MM.1S (cell line): ENCODE data around the gene DENND4A.

Experiments
- DNase-seq: peaks from one replicate; pipeline ENCODE4 v3.0.0-alpha.2; 2015
- H2AFZ ChIP-seq: fragments of 300-600 bp; sonication (generic); 2 replicates; pipeline ENCODE4 v1.6.0; 2016; ENCODE audit warnings: antibody characterized with exemption, low read length
- H3F3A ChIP-seq: fragments of 300-600 bp; sonication (generic); 2 replicates; pipeline ENCODE4 v1.6.1; 2016; ENCODE audit warnings: mild to moderate bottlenecking, antibody characterized with exemption, low read length, moderate library complexity, mixed read lengths; ENCODE audit not compliant: insufficient read depth
- H3K27ac ChIP-seq: fragments of 300-600 bp; sonication (generic); 2 replicates; pipeline ENCODE4 v1.5.1; 2016; ENCODE audit warnings: mild to moderate bottlenecking, low read length
- H3K27me3 ChIP-seq: fragments of 300-600 bp; sonication (generic); replicated peaks from 2 replicates; pipeline ENCODE4 v1.6.0; 2016; ENCODE audit warnings: low read length; ENCODE audit not compliant: insufficient read depth
- H3K36me3 ChIP-seq: fragments of 300-600 bp; sonication (generic); replicated peaks from 2 replicates; pipeline ENCODE4 v1.6.1; 2016; ENCODE audit warnings: mild to moderate bottlenecking, low read length, mixed read lengths; ENCODE audit not compliant: insufficient read depth
- H3K4me1 ChIP-seq: fragments of 300-600 bp; sonication (generic); 2 replicates; pipeline ENCODE4 v1.6.1; 2016; ENCODE audit warnings: low read length, mixed read lengths
- H3K4me2 ChIP-seq: fragments of 300-600 bp; sonication (generic); 2 replicates; pipeline ENCODE4 v1.6.0; 2016; ENCODE audit warnings: low read depth, low read length
- H3K4me3 ChIP-seq: fragments of 300-600 bp; sonication (generic); 2 replicates; pipeline ENCODE4 v1.5.1; 2016; ENCODE audit warnings: low read length, mixed read lengths
- H3K79me2 ChIP-seq: fragments of 300-600 bp; sonication (generic); 2 replicates; pipeline ENCODE4 v1.6.1; 2016; ENCODE audit warnings: mixed run types, low read length, mixed read lengths
- H3K9ac ChIP-seq: fragments of 300-600 bp; sonication (generic); 2 replicates; pipeline ENCODE4 v1.6.1; 2016; ENCODE audit warnings: low read length, mixed read lengths
- H3K9me2 ChIP-seq: fragments of 300-600 bp; sonication (generic); replicated peaks from 2 replicates; pipeline ENCODE4 v1.6.1; 2016; ENCODE audit warnings: mild to moderate bottlenecking, low read length, mixed read lengths; ENCODE audit not compliant: insufficient read depth
- H3K9me3 ChIP-seq: fragments of 300-600 bp; sonication (generic); replicated peaks from 2 replicates; pipeline ENCODE4 v1.6.1; 2016; ENCODE audit warnings: mild to moderate bottlenecking, low read length, mixed read lengths; ENCODE audit not compliant: insufficient read depth
- H4K20me1 ChIP-seq: fragments of 300-600 bp; sonication (generic); 2 replicates; pipeline ENCODE4 v1.6.1; 2016; ENCODE audit warnings: mild to moderate bottlenecking, low read length, moderate library complexity, mixed read lengths; ENCODE audit not compliant: insufficient read depth
- CTCF ChIP-seq: fragments of 300-600 bp; sonication (generic); IDR thresholded peaks from 2 replicates; pipeline ENCODE4 v1.5.1; 2016; ENCODE audit warnings: antibody characterized with exemption, low read length, mixed read lengths
- EZH2 ChIP-seq: fragments of 300-600 bp; sonication (generic); optimal IDR thresholded peaks from 2 replicates; pipeline ENCODE3; 2017; ENCODE audit warnings: low read depth, mild to moderate bottlenecking, antibody characterized with exemption, low read length, mixed read lengths
- EZH2phosphoT487 ChIP-seq: fragments of 300-600 bp; sonication (generic); IDR thresholded peaks from 2 replicates; pipeline ENCODE4 v1.6.1; 2018; ENCODE audit warnings: antibody characterized with exemption, low read length

The DENND4A gene

DNA sequence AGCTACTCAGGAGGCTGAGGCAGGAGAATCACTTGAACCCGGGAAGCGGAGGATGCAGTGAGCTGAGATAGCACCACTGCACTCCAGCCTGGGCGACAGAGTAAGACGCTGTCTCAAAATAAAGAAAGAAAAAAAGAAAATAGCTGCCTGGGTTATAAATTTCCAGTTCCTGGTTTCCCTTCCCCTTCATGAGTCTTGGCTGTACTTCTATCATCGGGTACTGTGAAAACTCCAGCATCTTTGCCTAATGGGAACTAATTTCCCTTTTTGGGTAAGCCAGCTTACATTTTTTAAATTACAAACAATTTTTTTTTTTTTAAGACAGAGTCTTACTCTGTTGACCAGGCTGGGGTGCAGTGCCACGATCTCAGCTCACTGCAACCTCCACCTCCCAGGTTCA is 15.0 kb downstream of the DENND4A start:
- TF ChIP-seq CTCF (no peak), EZH2phosphoT487 (no peak), EZH2 (no peak)
- no peak for DNase-seq
- Histone ChIP-seq H3K9me2 (no peaks in the 10 kb centered on the region), H3K9me3 (no peaks in the 10 kb centered on the region), H3K27me3 (no peaks in the 10 kb centered on the region), H4K20me1 (peaks cover 13% of the 10 kb centered on the region; the same call in 1 of the 2 replicates), H3K9ac (no peak overlapping the region), H3K27ac (no peak overlapping the region), H3K4me2 (no peak overlapping the region), H3K4me1 (no peaks in the 10 kb centered on the region), H3K4me3 (no peak overlapping the region), H3F3A (no peaks in the 10 kb centered on the region), H3K36me3 (no peaks in the 10 kb centered on the region), H3K79me2 (peaks cover 93% of the 10 kb centered on the region), H2AFZ (no peak overlapping the region)

GRCh38 chr15:65773386-65774111 is 18.5 kb downstream of the DENND4A start:
- Histone ChIP-seq H3K4me1 (no peaks in the 10 kb centered on the region), H3K9ac (no peak overlapping the region), H3K36me3 (no peaks in the 10 kb centered on the region), H3F3A (no peaks in the 10 kb centered on the region), H3K79me2 (peaks cover 89% of the 10 kb centered on the region), H3K4me2 (no peak overlapping the region), H3K4me3 (no peak overlapping the region), H3K27ac (no peak overlapping the region), H3K27me3 (no peaks in the 10 kb centered on the region), H3K9me3 (no peaks in the 10 kb centered on the region), H4K20me1 (peaks cover 13% of the 10 kb centered on the region; the same call in 1 of the 2 replicates), H3K9me2 (no peaks in the 10 kb centered on the region), H2AFZ (no peak overlapping the region)
- DNase-seq: no peak
- TF ChIP-seq EZH2: no peak
- TF ChIP-seq CTCF: no peak
- TF ChIP-seq EZH2phosphoT487: no peak

DNA sequence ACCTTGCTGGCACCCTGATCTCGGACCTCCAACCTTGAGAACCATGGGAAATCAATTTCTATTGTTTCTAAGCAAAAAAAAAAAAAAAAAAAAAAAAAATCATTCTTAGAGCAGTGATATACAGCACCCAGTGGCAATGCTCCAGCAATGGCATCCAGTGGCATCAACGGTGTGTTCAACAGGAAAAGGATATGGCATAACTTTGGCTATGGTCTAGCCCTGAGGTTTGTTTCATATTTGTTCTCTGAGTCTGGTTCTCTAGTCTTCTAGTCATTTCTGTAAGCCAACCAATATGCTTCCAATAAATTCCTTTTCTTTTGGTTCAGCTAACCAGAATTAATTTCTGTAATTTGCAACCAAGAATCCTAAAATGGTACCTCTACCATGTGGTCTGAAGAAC is 19.2 kb downstream of the DENND4A start:
- no peaks in the 10 kb centered on the region for H3K9me2 ChIP-seq
- no peak overlapping the region for H3K4me3 ChIP-seq
- H3K4me1 ChIP-seq: no peaks in the 10 kb centered on the region
- no peak overlapping the region for H3K9ac ChIP-seq
- TF ChIP-seq EZH2 (no peak), CTCF (no peak), EZH2phosphoT487 (no peak)
- no peaks in the 10 kb centered on the region for H3K9me3 ChIP-seq
- no peak for DNase-seq
- H3K79me2 ChIP-seq: peaks cover 89% of the 10 kb centered on the region
- H2AFZ ChIP-seq: no peak overlapping the region
- H3K27ac ChIP-seq: no peak overlapping the region
- H3K27me3 ChIP-seq: no peaks in the 10 kb centered on the region
- H3K4me2 ChIP-seq: no peak overlapping the region
- H3F3A ChIP-seq: no peaks in the 10 kb centered on the region
- H3K36me3 ChIP-seq: no peaks in the 10 kb centered on the region
- H4K20me1 ChIP-seq: peaks cover 12% of the 10 kb centered on the region; the same call in 1 of the 2 replicates
